OCI-LY1 (cell line): ENCODE results near the gene ZKSCAN4.
A peak's percentile ranks its signal among the peaks of the same experiment; 100 is the strongest.

Experiments used
- H2AFZ ChIP-seq: fragments of 200-600 bp; sonication (generic), shearing (Covaris generic); 2 replicates; pipeline ENCODE4 v1.6.0; 2014; ENCODE audit warnings: antibody characterized with exemption, mild to moderate bottlenecking, low read length
- H3F3A ChIP-seq: fragments of 200-600 bp; sonication (generic), shearing (Covaris generic); 2 replicates; pipeline ENCODE4 v1.6.0; 2014; ENCODE audit warnings: mild to moderate bottlenecking, antibody characterized with exemption, low read length, moderate library complexity; ENCODE audit not compliant: insufficient read depth
- H3K27ac ChIP-seq: fragments of 200-600 bp; sonication (generic); 2 replicates; pipeline ENCODE4 v1.5.1; 2014; ENCODE audit warnings: low read length, mixed run types, mild to moderate bottlenecking, low read depth; ENCODE audit not compliant: poor library complexity, severe bottlenecking
- H3K27me3 ChIP-seq: fragments of 200-600 bp; sonication (generic); 2 replicates; pipeline ENCODE4 v1.6.0; 2014; ENCODE audit warnings: antibody characterized with exemption, mild to moderate bottlenecking, low read length, moderate library complexity; ENCODE audit not compliant: insufficient read depth
- H3K36me3 ChIP-seq: fragments of 200-600 bp; sonication (generic); 2 replicates; pipeline ENCODE4 v1.6.1; 2014; ENCODE audit warnings: mild to moderate bottlenecking, antibody characterized with exemption, low read length, moderate library complexity, mixed read lengths; ENCODE audit not compliant: insufficient read depth
- H3K4me1 ChIP-seq: fragments of 200-600 bp; sonication (generic); 2 replicates; pipeline ENCODE4 v1.5.1; 2014; ENCODE audit warnings: mild to moderate bottlenecking, low read length, moderate library complexity; ENCODE audit not compliant: insufficient read depth, severe bottlenecking
- H3K4me2 ChIP-seq: fragments of 200-600 bp; sonication (generic), shearing (Covaris generic); 2 replicates; pipeline ENCODE4 v1.6.1; 2014; ENCODE audit warnings: low read length
- H3K4me3 ChIP-seq: fragments of 200-600 bp; sonication (generic); 2 replicates; pipeline ENCODE4 v1.5.1; 2014; ENCODE audit warnings: low read length, low read depth, mild to moderate bottlenecking, mixed read lengths; ENCODE audit not compliant: poor library complexity, severe bottlenecking
- H3K79me2 ChIP-seq: fragments of 200-600 bp; shearing (Covaris generic); 2 replicates; pipeline ENCODE4 v1.6.1; 2016; ENCODE audit warnings: mixed run types, low read length, mixed read lengths; ENCODE audit not compliant: insufficient read depth
- H3K9ac ChIP-seq: fragments of 200-600 bp; sonication (generic), shearing (Covaris generic); 2 replicates; pipeline ENCODE4 v1.6.1; 2014; ENCODE audit warnings: mild to moderate bottlenecking, low read length, mixed read lengths
- H3K9me2 ChIP-seq: fragments of 200-600 bp; sonication (generic), shearing (Covaris generic); 2 replicates; pipeline ENCODE4 v1.6.1; 2014; ENCODE audit warnings: low read depth, mild to moderate bottlenecking, low read length, mixed read lengths
- H3K9me3 ChIP-seq: fragments of 200-600 bp; shearing (Covaris generic); 2 replicates; pipeline ENCODE4 v1.6.1; 2014; ENCODE audit warnings: low read length, mixed read lengths
- H4K20me1 ChIP-seq: fragments of 200-600 bp; sonication (generic), shearing (Covaris generic); 2 replicates; pipeline ENCODE4 v1.6.0; 2016; ENCODE audit warnings: mild to moderate bottlenecking, low read length; ENCODE audit not compliant: insufficient read depth
- CTCF ChIP-seq: fragments of 200-600 bp; sonication (generic), shearing (Covaris generic); IDR thresholded peaks from 2 replicates; pipeline ENCODE4 v1.5.1; 2017; ENCODE audit warnings: mild to moderate bottlenecking, antibody characterized with exemption, low read length, moderate library complexity, mixed read lengths
- EZH2 ChIP-seq: fragments of 200-600 bp; sonication (generic), shearing (Covaris generic); IDR thresholded peaks from 2 replicates; pipeline ENCODE4 v1.8.0; 2017; ENCODE audit warnings: borderline replicate concordance, mixed run types, mild to moderate bottlenecking, antibody characterized with exemption, low read length, moderate library complexity, mixed read lengths

Gene ZKSCAN4

GRCh38 chr6:28220257-28221133, 31.6 kb downstream of the ZKSCAN4 start:
- Histone ChIP-seq H3K4me2 (0 out of 2 replicates have a peak overlapping the region, but pooled peaks have one; percentile 8), H3K27ac (no peak overlapping the region), H4K20me1 (no peaks in the 10 kb centered on the region), H3K36me3 (no peaks in the 10 kb centered on the region), H3K4me3 (no peak overlapping the region), H3K9me3 (no peaks in the 10 kb centered on the region), H2AFZ (no peak overlapping the region), H3K4me1 (peaks cover 32% of the 10 kb centered on the region), H3K79me2 (no peaks in the 10 kb centered on the region), H3F3A (no peaks in the 10 kb centered on the region), H3K9me2 (no peaks in the 10 kb centered on the region), H3K27me3 (no peaks in the 10 kb centered on the region), H3K9ac (no peak overlapping the region)
- TF ChIP-seq CTCF, result no peak
- TF ChIP-seq EZH2, result no peak

GRCh38 chr6:28218312-28219248, 33.5 kb downstream of the ZKSCAN4 start:
- Histone ChIP-seq H3F3A (no peaks in the 10 kb centered on the region), H3K9me3 (no peaks in the 10 kb centered on the region), H3K4me2 (peak overlapping the region; percentile 75), H2AFZ (peak overlapping the region; percentile 87; the same call in 1 of the 2 replicates), H3K9me2 (no peaks in the 10 kb centered on the region), H4K20me1 (no peaks in the 10 kb centered on the region), H3K36me3 (no peaks in the 10 kb centered on the region), H3K79me2 (no peaks in the 10 kb centered on the region), H3K4me1 (peaks cover 21% of the 10 kb centered on the region), H3K9ac (peak overlapping the region; percentile 66), H3K4me3 (peak overlapping the region; percentile 66), H3K27ac (no peak overlapping the region), H3K27me3 (no peaks in the 10 kb centered on the region)
- TF ChIP-seq CTCF, result no peak
- TF ChIP-seq EZH2, result no peak

GRCh38 chr6:28217890-28218289, 34.2 kb downstream of the ZKSCAN4 start:
- Histone ChIP-seq H3K4me1 (peaks cover 24% of the 10 kb centered on the region), H3K27ac (no peak overlapping the region), H3K4me2 (peak overlapping the region; percentile 75; the same call in 1 of the 2 replicates), H3K9ac (no peak overlapping the region), H4K20me1 (no peaks in the 10 kb centered on the region), H3K9me3 (no peaks in the 10 kb centered on the region), H3K9me2 (no peaks in the 10 kb centered on the region), H3K4me3 (peak overlapping the region; percentile 66), H2AFZ (no peak overlapping the region), H3F3A (no peaks in the 10 kb centered on the region), H3K36me3 (no peaks in the 10 kb centered on the region), H3K27me3 (no peaks in the 10 kb centered on the region), H3K79me2 (no peaks in the 10 kb centered on the region)
- no peak for TF ChIP-seq EZH2
- TF ChIP-seq CTCF, result no peak
